ENCODE data around the gene CCS. TPM values are rescaled to one million over a fixed set of nuclear protein-coding genes. Genes with fewer than 3 reads are reported as not detected.

CCS gene
- total and polyA plus RNA-seq, 2 experiments from 2014 or later = 86.6 to 117 TPM

GRCh38 chr11:66589996-66590675 is 2.8 kb upstream of the CCS start:
- Histone ChIP-seq H3K9me3 (ENCODE audit: low read depth) (no peaks in the 10 kb centered on the region), H3K27me3 (no peaks in the 10 kb centered on the region), H3K36me3 (no peaks in the 10 kb centered on the region), H3K4me1 (ENCODE audit: low read depth) (peaks cover 7% of the 10 kb centered on the region), H3K27ac (no peak overlapping the region), H3K4me3 (no peak overlapping the region)
- DNase-seq (ENCODE audit: low read depth in 1 of 2, low spot score in 1 of 2) = no peak
- no peak for TF ChIP-seq CTCF (IDR thresholded peaks at IDR 0.05; ENCODE audit: low read depth, low read length)

GRCh38 chr11:66591175-66591574 is 1.8 kb upstream of the CCS start:
- Histone ChIP-seq H3K4me3 (no peak overlapping the region), H3K9me3 (ENCODE audit: low read depth) (no peaks in the 10 kb centered on the region), H3K36me3 (no peaks in the 10 kb centered on the region), H3K27me3 (no peaks in the 10 kb centered on the region), H3K27ac (no peak overlapping the region), H3K4me1 (ENCODE audit: low read depth) (peaks cover 7% of the 10 kb centered on the region)
- TF ChIP-seq CTCF (IDR thresholded peaks at IDR 0.05; ENCODE audit: low read depth, low read length) = no peak
- no peak for DNase-seq (ENCODE audit: low read depth in 1 of 2, low spot score in 1 of 2)

- Histone ChIP-seq H3K9me3 (ENCODE audit: low read depth) (no peaks in the 10 kb centered on the region), H3K36me3 (no peaks in the 10 kb centered on the region), H3K4me3 (peak overlapping the region; percentile 57), H3K27me3 (no peaks in the 10 kb centered on the region), H3K27ac (peak overlapping the region; percentile 72), H3K4me1 (ENCODE audit: low read depth) (peaks cover 7% of the 10 kb centered on the region)
- DNase-seq (ENCODE audit: low read depth in 1 of 2, low spot score in 1 of 2) = peak in 1 of 2 donors; percentile 2
- no peak for TF ChIP-seq CTCF (IDR thresholded peaks at IDR 0.05; ENCODE audit: low read depth, low read length)
Observed at GRCh38 chr11:66593303-66593635, 284 bp downstream of the CCS start.

GRCh38 chr11:66593650-66594049 is 665 bp downstream of the CCS start:
- Histone ChIP-seq H3K9me3 (ENCODE audit: low read depth) (no peaks in the 10 kb centered on the region), H3K4me1 (ENCODE audit: low read depth) (peaks cover 7% of the 10 kb centered on the region), H3K4me3 (peak overlapping the region; percentile 57), H3K27me3 (no peaks in the 10 kb centered on the region), H3K36me3 (no peaks in the 10 kb centered on the region), H3K27ac (no peak overlapping the region)
- TF ChIP-seq CTCF (IDR thresholded peaks at IDR 0.05; ENCODE audit: low read depth, low read length) = no peak
- no peak for DNase-seq (ENCODE audit: low read depth in 1 of 2, low spot score in 1 of 2)

- H3K36me3 ChIP-seq = peaks cover 9% of the 10 kb centered on the region
- no peak overlapping the region for H3K4me3 ChIP-seq
- DNase-seq (ENCODE audit: low read depth in 1 of 2, low spot score in 1 of 2) = peak in 1 of 2 donors; percentile 96
- no peaks in the 10 kb centered on the region for H3K27me3 ChIP-seq
- peaks cover 7% of the 10 kb centered on the region for H3K4me1 ChIP-seq (ENCODE audit: low read depth)
- no peak for TF ChIP-seq CTCF (IDR thresholded peaks at IDR 0.05; ENCODE audit: low read depth, low read length)
- H3K27ac ChIP-seq = peak overlapping the region; percentile 64
- no peaks in the 10 kb centered on the region for H3K9me3 ChIP-seq (ENCODE audit: low read depth)
Observed at GRCh38 chr11:66595245-66595904, 2.4 kb downstream of the CCS start.

All from cardiac muscle cell (in vitro differentiated cells and primary cell).